NB4 (cell line): ENCODE data around the gene EPS8.

Source experiments
- CTCF ChIP-seq: IDR thresholded peaks from one replicate; pipeline ENCODE4 v1.5.1; 2012; ENCODE audit warnings: low read depth, low read length
- POLR2A ChIP-seq: IDR thresholded peaks from 2 replicates; pipeline ENCODE4 v1.6.1; 2011; ENCODE audit warnings: mild to moderate bottlenecking; ENCODE audit not compliant: insufficient read length; ENCODE audit errors: extremely low read depth

- TF ChIP-seq POLR2A (no peak), CTCF (no peak)
Observed at GRCh38 chr12:15650399-15651128, 138.6 kb downstream of the EPS8 start.
